IPS-20b (cell line): ENCODE results near the gene GTF3A.
A peak's percentile ranks its signal among the peaks of the same experiment; 100 is the strongest.

Experiments
- H3K27ac ChIP-seq: one replicate; pipeline ENCODE4 v1.5.1; 2013; ENCODE audit warnings: low read length
- H3K27me3 ChIP-seq: 2 replicates; pipeline ENCODE4 v1.6.1; 2013; ENCODE audit warnings: mild to moderate bottlenecking, low read length, inconsistent platforms; ENCODE audit not compliant: insufficient read depth
- H3K36me3 ChIP-seq: 2 replicates; pipeline ENCODE4 v1.6.1; 2013; ENCODE audit warnings: low read depth, mild to moderate bottlenecking, inconsistent platforms, low read length, moderate library complexity; ENCODE audit not compliant: insufficient read depth
- H3K4me1 ChIP-seq: 2 replicates; pipeline ENCODE4 v1.6.1; 2013; ENCODE audit warnings: mild to moderate bottlenecking, control low read depth, inconsistent platforms, low read length, moderate library complexity; ENCODE audit not compliant: insufficient read depth
- H3K4me3 ChIP-seq: 2 replicates; pipeline ENCODE4 v1.5.1; 2013; ENCODE audit warnings: mild to moderate bottlenecking, low read length, inconsistent platforms
- H3K9ac ChIP-seq: 2 replicates; pipeline ENCODE4 v1.6.1; 2013; ENCODE audit warnings: low read depth, mild to moderate bottlenecking, inconsistent platforms, low read length, moderate library complexity
- H3K9me3 ChIP-seq: 2 replicates; pipeline ENCODE4 v1.6.1; 2013; ENCODE audit warnings: mild to moderate bottlenecking, low read depth, low read length, inconsistent platforms; ENCODE audit not compliant: insufficient read depth

GTF3A gene

DNA sequence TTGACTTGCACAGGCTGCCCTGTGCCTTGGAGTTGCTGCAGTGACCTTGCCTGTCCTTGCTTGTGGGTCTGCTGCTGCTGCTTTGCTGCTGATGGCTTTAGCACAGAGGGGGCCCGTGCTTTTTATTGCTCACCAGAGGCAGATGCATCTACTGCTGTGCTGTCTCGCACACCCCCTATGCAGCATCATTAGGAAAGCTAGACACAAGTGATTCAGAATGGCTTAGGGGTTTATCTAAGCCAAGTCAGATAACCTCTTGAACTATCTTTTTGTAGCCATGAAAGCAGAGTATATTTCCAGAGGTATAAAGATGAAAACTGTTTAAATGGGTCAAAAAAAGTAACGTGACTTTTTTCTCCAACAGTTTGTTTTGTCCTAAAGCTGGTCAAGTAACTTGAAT, 7.8 kb downstream of the GTF3A start:
- no peak overlapping the region for H3K9ac ChIP-seq
- H3K27ac ChIP-seq = no peak overlapping the region
- peaks cover 94% of the 10 kb centered on the region for H3K36me3 ChIP-seq
- H3K4me3 ChIP-seq = no peak overlapping the region
- no peaks in the 10 kb centered on the region for H3K9me3 ChIP-seq
- no peaks in the 10 kb centered on the region for H3K27me3 ChIP-seq
- H3K4me1 ChIP-seq = no peaks in the 10 kb centered on the region

DNA sequence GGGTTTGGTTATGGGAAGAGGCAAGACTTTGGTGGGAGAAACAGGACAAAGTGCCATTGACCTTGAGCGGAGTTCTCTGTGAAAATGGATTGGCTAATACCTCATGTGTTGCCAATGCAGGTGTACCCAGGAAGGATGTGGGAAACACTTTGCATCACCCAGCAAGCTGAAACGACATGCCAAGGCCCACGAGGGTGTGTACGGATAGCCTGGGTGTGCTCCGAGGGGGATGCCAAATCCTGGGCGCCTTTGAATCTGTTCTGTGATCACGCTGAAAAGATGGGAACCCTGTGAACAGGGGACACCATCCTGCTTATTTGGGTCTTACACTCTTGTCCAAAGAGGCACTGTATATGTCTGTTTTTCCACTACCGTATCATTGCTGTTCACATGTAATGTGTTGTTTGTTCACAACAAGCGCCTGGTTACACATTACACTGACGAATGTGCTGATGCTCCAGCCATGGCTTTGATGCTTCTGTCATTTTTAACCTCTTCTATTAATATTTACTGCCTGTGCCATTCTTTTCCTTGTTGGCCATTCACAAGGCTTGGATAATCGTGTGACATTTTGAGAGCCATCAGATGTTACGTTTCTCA, 8.3 kb downstream of the GTF3A start:
- Histone ChIP-seq H3K9me3 (no peaks in the 10 kb centered on the region), H3K4me1 (no peaks in the 10 kb centered on the region), H3K27ac (no peak overlapping the region), H3K27me3 (no peaks in the 10 kb centered on the region), H3K4me3 (no peak overlapping the region), H3K9ac (no peak overlapping the region), H3K36me3 (peaks cover 89% of the 10 kb centered on the region)

DNA sequence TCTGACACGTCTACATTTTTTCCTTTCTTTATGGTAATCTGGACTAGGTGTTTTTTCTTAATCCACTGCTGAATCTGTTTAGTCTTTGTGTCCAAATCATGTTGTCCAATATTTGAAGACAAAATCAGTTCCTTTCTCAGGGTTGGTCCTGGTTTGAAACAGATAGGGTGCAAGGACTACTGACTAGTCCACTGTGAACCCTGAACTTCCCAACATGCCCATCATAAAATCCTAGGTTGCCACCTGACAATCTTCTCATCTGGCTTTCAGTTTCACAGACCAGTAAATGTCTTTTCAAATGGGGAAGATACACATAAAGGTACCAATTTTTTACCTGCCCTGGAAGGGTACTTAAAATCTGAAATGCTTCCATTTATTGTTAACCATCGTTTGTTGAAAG, 12.7 kb downstream of the GTF3A start:
- Histone ChIP-seq H3K4me3 (no peak overlapping the region), H3K4me1 (no peaks in the 10 kb centered on the region), H3K27me3 (no peaks in the 10 kb centered on the region), H3K36me3 (peaks cover 46% of the 10 kb centered on the region), H3K9ac (no peak overlapping the region), H3K9me3 (no peaks in the 10 kb centered on the region), H3K27ac (no peak overlapping the region)

DNA sequence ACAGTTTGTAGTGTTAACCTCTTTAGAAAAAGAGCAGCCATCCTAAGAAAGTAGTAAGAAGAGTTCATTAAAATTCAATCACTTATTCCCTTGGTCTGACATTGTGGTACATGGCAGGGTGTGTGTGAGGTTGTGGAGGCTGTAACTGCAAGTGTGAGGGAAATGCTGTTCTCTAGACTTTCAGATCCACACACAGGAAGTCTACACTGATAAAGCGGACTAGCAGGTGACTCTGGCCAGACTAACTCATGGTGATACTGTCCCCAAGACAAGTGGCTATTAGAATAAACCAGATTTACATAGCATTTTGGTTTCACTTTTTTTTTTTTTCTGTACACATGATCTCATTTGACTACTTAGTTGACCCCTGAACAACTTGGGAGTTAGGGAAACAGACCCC, 16.0 kb downstream of the GTF3A start:
- no peaks in the 10 kb centered on the region for H3K9me3 ChIP-seq
- no peak overlapping the region for H3K27ac ChIP-seq
- H3K27me3 ChIP-seq = no peaks in the 10 kb centered on the region
- no peaks in the 10 kb centered on the region for H3K4me1 ChIP-seq
- no peak overlapping the region for H3K4me3 ChIP-seq
- no peak overlapping the region for H3K9ac ChIP-seq
- peaks cover 14% of the 10 kb centered on the region for H3K36me3 ChIP-seq

DNA sequence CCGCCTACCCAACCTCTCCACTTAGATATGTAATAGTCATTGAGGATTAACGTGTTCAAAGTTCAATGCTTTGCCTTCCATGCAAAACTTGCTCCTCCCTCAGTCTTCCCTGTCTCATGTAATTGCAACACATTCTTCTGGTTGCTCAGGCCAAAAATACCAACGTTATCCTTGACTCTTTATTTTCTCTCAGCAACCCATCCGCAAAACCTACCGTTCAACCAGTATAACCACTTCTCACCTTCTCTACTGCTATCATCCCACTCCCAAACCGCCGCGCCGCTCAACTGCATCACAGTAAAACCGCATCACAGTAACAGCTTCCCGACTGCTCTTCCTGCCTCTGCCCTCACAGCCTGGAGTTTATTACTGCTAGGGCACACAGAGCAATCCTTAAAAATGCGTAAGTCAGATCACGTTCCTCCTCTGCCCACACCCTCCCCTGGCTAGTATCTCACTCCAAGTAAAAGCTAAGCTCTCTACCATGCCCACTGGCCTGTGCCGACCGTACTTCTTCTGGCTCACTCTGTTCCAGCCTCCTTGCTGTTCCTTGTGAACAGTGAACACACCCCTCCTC, 17.7 kb downstream of the GTF3A start:
- no peak overlapping the region for H3K27ac ChIP-seq
- H3K9ac ChIP-seq = no peak overlapping the region

GRCh38 chr13:27442797-27443196, 18.4 kb downstream of the GTF3A start:
- Histone ChIP-seq H3K9ac (no peak overlapping the region), H3K9me3 (no peaks in the 10 kb centered on the region), H3K27me3 (no peaks in the 10 kb centered on the region), H3K4me1 (no peaks in the 10 kb centered on the region), H3K4me3 (no peak overlapping the region), H3K36me3 (no peaks in the 10 kb centered on the region; the same call in 1 of the 2 replicates), H3K27ac (no peak overlapping the region)

More for the DNA sequence above, 17.7 kb downstream of the GTF3A start:
- Histone ChIP-seq H3K36me3 (peaks cover 1% of the 10 kb centered on the region; the same call in 1 of the 2 replicates), H3K27me3 (no peaks in the 10 kb centered on the region), H3K4me1 (no peaks in the 10 kb centered on the region), H3K4me3 (no peak overlapping the region), H3K9me3 (no peaks in the 10 kb centered on the region)

- Histone ChIP-seq H3K9me3 (no peaks in the 10 kb centered on the region), H3K9ac (no peak overlapping the region), H3K4me3 (no peak overlapping the region), H3K4me1 (peaks cover 5% of the 10 kb centered on the region; the same call in 1 of the 2 replicates), H3K27me3 (peaks cover 7% of the 10 kb centered on the region; the same call in 1 of the 2 replicates), H3K36me3 (no peaks in the 10 kb centered on the region), H3K27ac (no peak overlapping the region)
Measured at GRCh38 chr13:27446986-27447583, 22.7 kb downstream of the GTF3A start.

DNA sequence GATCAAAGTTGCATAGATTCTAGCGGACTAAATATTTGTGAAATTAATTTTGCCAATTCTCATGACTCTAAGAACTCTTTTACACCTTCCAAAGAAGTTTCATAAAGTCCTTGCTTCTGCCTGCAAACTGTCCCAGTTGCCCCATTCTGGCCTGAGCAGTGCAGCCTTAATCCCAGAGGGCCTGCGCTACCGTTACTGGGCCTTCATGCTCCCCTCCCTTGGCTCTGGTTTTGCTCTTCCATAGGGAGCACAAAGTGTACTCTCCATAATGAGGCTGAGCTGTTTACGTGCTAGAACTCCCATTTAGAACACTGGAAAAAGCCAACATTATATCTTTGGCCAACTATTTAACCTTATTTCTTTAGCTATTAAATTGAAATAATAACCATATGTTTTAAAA, 23.9 kb downstream of the GTF3A start:
- Histone ChIP-seq H3K4me1 (peaks cover 5% of the 10 kb centered on the region; the same call in 1 of the 2 replicates), H3K4me3 (no peak overlapping the region), H3K9ac (no peak overlapping the region), H3K36me3 (no peaks in the 10 kb centered on the region), H3K27ac (no peak overlapping the region), H3K27me3 (peaks cover 11% of the 10 kb centered on the region; the same call in 1 of the 2 replicates), H3K9me3 (no peaks in the 10 kb centered on the region)

- Histone ChIP-seq H3K36me3 (no peaks in the 10 kb centered on the region), H3K9me3 (no peaks in the 10 kb centered on the region), H3K27me3 (peaks cover 11% of the 10 kb centered on the region; the same call in 1 of the 2 replicates), H3K4me3 (peak overlapping the region; percentile 74), H3K27ac (peak overlapping the region; percentile 44), H3K9ac (peak overlapping the region; percentile 75), H3K4me1 (peaks cover 5% of the 10 kb centered on the region; the same call in 1 of the 2 replicates)
Measured at GRCh38 chr13:27449081-27449603, 24.7 kb downstream of the GTF3A start.

GRCh38 chr13:27449936-27450828, 25.8 kb downstream of the GTF3A start, which contains the start of gene MTIF3:
MTIF3 (minus strand) TSS chr13:27450564; CDS start chr13:27440448, 10,116 bp downstream.
- Histone ChIP-seq H3K27ac (peak within 1 kb of the TSS; percentile 83), H3K4me1 (peaks cover 5% of the 10 kb centered on the region; the same call in 1 of the 2 replicates), H3K9me3 (no peaks in the 10 kb centered on the region), H3K27me3 (peaks cover 11% of the 10 kb centered on the region; the same call in 1 of the 2 replicates), H3K36me3 (no peaks in the 10 kb centered on the region), H3K4me3 (peak within 1 kb of the TSS; percentile 74), H3K9ac (peak within 1 kb of the TSS; percentile 75)

DNA sequence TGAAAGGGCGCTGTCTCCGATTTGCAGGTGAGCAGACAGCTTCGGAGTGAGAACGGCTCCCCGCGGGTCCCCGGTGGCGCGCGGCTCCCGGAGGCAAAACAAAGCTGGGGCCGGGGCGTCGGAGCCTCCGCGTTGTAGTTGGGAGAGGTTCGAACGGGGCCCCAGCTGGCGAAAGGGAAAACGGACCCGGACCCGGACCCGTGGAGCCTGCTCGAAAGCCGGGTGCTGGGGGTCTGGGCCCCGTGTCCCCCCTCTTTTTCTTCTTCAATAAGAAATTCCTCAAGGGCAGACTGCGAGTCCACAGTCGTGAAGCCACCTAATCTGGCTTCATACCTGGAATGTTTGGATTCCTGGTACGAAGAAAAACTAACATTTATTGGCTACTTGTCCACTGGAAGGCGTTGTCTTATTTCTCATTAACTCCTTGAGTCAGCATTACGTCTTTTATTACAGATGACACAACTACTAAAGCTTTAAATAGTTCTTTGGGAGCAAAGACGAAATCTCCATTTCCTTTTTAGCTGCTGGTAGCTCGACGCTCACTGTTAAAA, 26.6 kb downstream of the GTF3A start:
- Histone ChIP-seq H3K9me3 (no peaks in the 10 kb centered on the region), H3K27ac (peak overlapping the region; percentile 20), H3K36me3 (no peaks in the 10 kb centered on the region), H3K9ac (peak overlapping the region; percentile 75; the same call in 1 of the 2 replicates), H3K4me3 (peak overlapping the region; percentile 74), H3K27me3 (peaks cover 11% of the 10 kb centered on the region; the same call in 1 of the 2 replicates), H3K4me1 (peaks cover 10% of the 10 kb centered on the region; the same call in 1 of the 2 replicates)
